ENCODE results near the gene VPS39.

Gene VPS39

GRCh38 chr15:42128476-42128875 is 79.6 kb downstream of the VPS39 start:
- no peak for DNase-seq

- DNase-seq = no peak
Observed at GRCh38 chr15:42123546-42123945, 84.6 kb downstream of the VPS39 start.

GRCh38 chr15:42121682-42122081 is 86.4 kb downstream of the VPS39 start:
- no peak for DNase-seq

GRCh38 chr15:42121021-42121420 is 87.1 kb downstream of the VPS39 start:
- no peak for DNase-seq

- no peak for DNase-seq
Observed at GRCh38 chr15:42120285-42120684, 87.8 kb downstream of the VPS39 start.

- no peak for DNase-seq
Observed at GRCh38 chr15:42119446-42119760, 88.7 kb downstream of the VPS39 start.

- no peak for DNase-seq
Observed at GRCh38 chr15:42118650-42119445, 89.3 kb downstream of the VPS39 start.

- DNase-seq = no peak
Observed at GRCh38 chr15:42111924-42112323, 96.2 kb downstream of the VPS39 start.

GRCh38 chr15:42110367-42110766 is 97.7 kb downstream of the VPS39 start:
- no peak for DNase-seq

- DNase-seq = no peak
Observed at GRCh38 chr15:42108806-42109205, 99.3 kb downstream of the VPS39 start.
